AG10803 (cell line): ENCODE data around the gene WDR91.
A peak's percentile ranks its signal among the peaks of the same experiment; 100 is the strongest.

Experiments used
- DNase-seq: peaks from one replicate; pipeline ENCODE4 v3.0.0; 2010; ENCODE audit warnings: low read depth
- H3K4me3 ChIP-seq: 2 replicates; pipeline ENCODE4 v1.5.1; 2011; ENCODE audit warnings: mild to moderate bottlenecking, low read length, control low read depth
- TF ChIP-seq, protein P1 (sequence below): conservative IDR thresholded peaks from 2 replicates; pipeline ENCODE4 v1.5.1; 2011; ENCODE audit warnings: mild to moderate bottlenecking, low read length, control low read depth, inconsistent platforms

WDR91 gene

GRCh38 chr7:135197343-135197742, 14.0 kb downstream of the WDR91 start:
- DNase-seq, result no peak
- no peak overlapping the region for H3K4me3 ChIP-seq
- TF ChIP-seq, protein P1, sequence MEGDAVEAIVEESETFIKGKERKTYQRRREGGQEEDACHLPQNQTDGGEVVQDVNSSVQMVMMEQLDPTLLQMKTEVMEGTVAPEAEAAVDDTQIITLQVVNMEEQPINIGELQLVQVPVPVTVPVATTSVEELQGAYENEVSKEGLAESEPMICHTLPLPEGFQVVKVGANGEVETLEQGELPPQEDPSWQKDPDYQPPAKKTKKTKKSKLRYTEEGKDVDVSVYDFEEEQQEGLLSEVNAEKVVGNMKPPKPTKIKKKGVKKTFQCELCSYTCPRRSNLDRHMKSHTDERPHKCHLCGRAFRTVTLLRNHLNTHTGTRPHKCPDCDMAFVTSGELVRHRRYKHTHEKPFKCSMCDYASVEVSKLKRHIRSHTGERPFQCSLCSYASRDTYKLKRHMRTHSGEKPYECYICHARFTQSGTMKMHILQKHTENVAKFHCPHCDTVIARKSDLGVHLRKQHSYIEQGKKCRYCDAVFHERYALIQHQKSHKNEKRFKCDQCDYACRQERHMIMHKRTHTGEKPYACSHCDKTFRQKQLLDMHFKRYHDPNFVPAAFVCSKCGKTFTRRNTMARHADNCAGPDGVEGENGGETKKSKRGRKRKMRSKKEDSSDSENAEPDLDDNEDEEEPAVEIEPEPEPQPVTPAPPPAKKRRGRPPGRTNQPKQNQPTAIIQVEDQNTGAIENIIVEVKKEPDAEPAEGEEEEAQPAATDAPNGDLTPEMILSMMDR, result no peak

DNA sequence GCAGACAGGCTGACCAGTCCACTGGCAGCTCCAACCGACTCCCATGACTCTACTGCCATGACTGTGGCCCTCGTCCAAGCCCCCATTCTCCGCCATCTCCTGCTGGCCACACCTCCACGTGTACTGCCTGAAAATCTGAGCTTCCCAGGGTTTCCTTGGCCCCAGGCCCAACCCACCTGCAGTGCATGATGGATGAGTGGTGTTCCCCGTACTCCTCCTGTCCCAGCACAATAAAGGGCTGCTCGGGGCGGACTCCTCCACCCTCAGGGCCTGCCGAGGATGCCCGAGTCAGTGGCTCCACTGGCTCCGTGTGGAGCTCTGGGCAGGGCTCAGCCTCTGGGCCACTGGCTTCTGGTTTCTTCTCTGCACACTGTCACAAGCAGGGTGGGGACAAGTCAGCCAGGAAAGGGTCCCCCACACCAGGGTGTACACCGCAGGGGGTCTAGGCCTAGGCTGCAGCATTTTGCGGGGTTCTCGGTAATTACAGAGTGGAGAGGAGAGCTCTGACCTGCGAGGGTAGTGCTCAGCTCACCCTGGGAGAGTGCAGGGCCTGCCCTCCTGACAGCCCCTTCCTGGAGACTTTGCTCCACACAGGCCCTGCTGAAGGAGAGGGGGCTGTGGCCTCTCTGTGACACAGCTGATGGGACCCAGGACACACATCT, 15.2 kb downstream of the WDR91 start:
- no peak for DNase-seq
- TF ChIP-seq, protein P1, result no peak
- H3K4me3 ChIP-seq, result no peak overlapping the region

- TF ChIP-seq, protein P1, result no peak
- no peak for DNase-seq
Observed at GRCh38 chr7:135195156-135195555, 16.2 kb downstream of the WDR91 start.

GRCh38 chr7:135194494-135195095, 16.7 kb downstream of the WDR91 start:
- TF ChIP-seq, protein P1, result no peak

More at GRCh38 chr7:135195156-135195555, 16.2 kb downstream of the WDR91 start:
- no peak overlapping the region for H3K4me3 ChIP-seq

DNA sequence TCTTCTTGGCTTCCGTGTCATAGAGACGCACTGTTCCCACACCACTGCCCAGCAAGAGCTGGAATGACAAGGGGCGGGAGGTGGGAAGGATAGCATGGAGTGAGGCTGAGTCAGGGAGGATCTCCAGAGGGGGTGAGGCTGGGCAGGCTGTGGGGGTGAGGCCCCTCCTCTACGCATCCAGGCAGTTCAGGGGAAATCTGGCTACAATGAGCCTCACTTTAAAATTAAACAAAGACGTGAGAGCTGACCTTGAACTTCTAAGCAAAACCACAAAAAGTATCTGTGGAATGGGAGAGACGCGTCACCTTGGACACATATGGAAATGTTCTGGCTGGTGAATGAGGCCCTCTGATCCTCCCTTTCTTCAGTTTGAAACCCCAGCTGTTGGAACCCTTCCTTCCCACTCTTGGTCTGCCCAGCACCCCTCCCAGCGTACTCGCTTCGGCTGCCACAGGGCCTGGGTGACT, 17.7 kb downstream of the WDR91 start:
- TF ChIP-seq, protein P1, result no peak
- no peak overlapping the region for H3K4me3 ChIP-seq
- peak; percentile 94 for DNase-seq

More at GRCh38 chr7:135194494-135195095, 16.7 kb downstream of the WDR91 start:
- no peak for DNase-seq
- H3K4me3 ChIP-seq, result no peak overlapping the region

DNA sequence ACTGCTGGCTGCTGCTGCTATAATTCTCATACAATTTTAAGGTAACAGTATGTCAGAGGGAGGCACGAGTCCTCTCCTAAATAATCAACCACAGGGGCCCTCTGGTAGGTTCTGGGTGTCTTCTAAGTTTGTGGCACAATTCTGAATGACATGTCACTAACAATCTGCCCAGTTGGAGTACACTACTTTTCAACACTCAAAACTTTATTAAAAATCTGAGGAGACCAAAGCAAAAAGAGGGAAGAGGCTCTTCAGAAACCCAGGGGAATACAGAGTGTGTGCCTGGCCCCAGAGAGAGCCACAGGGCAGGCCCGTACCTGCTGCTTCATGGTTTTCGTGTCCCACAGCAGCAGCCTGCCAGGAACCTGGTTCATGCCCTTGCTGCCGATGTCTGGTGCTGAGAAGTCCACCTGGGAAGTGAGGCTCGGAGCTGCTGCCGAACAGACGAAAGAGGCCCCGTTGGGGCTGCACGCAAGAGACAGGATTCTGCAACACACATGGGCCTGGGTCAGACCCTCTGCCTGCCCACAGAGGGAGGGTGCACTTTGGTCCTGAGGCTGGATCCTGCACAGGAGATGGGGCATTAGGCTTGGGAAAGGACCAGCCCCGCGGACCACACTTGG, 18.3 kb downstream of the WDR91 start:
- TF ChIP-seq, protein P1, result no peak
- DNase-seq, result no peak
- no peak overlapping the region for H3K4me3 ChIP-seq
